ENCODE results near the gene TTYH1. TPM values are rescaled to one million over a fixed set of nuclear protein-coding genes. Genes with fewer than 3 reads are reported as not detected.

TTYH1 gene
- total RNA-seq, 4 donors from 2014 or later = 0.41 TPM; not detected in 3

DNA sequence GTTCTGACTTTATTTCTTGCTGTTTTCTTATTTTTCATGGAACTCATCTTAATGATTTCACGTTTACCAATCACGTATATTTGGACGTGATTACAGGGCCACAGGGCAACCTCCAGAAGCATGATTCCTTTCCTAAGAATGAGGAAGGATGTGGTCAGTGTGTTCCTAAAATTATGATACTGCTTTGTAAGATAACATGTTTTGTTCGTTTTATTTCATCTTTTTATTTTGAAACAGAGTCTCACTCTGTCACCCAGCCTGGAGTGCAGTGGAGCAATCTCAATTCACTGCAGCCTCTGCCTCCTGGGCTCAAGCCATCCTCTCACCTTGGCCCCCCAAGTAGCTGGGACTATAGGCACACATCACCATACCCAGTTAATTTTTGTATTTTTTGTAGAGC, 25.7 kb upstream of the TTYH1 start:
- TF ChIP-seq, protein P1, sequence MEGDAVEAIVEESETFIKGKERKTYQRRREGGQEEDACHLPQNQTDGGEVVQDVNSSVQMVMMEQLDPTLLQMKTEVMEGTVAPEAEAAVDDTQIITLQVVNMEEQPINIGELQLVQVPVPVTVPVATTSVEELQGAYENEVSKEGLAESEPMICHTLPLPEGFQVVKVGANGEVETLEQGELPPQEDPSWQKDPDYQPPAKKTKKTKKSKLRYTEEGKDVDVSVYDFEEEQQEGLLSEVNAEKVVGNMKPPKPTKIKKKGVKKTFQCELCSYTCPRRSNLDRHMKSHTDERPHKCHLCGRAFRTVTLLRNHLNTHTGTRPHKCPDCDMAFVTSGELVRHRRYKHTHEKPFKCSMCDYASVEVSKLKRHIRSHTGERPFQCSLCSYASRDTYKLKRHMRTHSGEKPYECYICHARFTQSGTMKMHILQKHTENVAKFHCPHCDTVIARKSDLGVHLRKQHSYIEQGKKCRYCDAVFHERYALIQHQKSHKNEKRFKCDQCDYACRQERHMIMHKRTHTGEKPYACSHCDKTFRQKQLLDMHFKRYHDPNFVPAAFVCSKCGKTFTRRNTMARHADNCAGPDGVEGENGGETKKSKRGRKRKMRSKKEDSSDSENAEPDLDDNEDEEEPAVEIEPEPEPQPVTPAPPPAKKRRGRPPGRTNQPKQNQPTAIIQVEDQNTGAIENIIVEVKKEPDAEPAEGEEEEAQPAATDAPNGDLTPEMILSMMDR (IDR thresholded peaks at IDR 0.05 in 4 of 5, conservative IDR thresholded peaks at IDR 0.05 in 1 of 5) = no peak
- TF ChIP-seq POLR2A (IDR thresholded peaks at IDR 0.05) = no peak
- Histone ChIP-seq H3K4me3 (no peak overlapping the region), H3K4me1 (no peaks in the 10 kb centered on the region), H3K27me3 (peaks cover 3 to 9% (median 6%) of the 10 kb centered on the region in 3 donors), H3K27ac (no peak overlapping the region), H3K36me3 (no peaks in the 10 kb centered on the region), H3K9me3 (no peaks in the 10 kb centered on the region)
- ATAC-seq = no peak
- DNase-seq = no peak
- in situ Hi-C loops (cut with MboI; ENCODE audit: low sequenced_read_pairs in 4 of 4) = no loop called here
- intact Hi-C loops (cut with DNase I; ENCODE audit: low total_unique reads) = no loop called here

DNA sequence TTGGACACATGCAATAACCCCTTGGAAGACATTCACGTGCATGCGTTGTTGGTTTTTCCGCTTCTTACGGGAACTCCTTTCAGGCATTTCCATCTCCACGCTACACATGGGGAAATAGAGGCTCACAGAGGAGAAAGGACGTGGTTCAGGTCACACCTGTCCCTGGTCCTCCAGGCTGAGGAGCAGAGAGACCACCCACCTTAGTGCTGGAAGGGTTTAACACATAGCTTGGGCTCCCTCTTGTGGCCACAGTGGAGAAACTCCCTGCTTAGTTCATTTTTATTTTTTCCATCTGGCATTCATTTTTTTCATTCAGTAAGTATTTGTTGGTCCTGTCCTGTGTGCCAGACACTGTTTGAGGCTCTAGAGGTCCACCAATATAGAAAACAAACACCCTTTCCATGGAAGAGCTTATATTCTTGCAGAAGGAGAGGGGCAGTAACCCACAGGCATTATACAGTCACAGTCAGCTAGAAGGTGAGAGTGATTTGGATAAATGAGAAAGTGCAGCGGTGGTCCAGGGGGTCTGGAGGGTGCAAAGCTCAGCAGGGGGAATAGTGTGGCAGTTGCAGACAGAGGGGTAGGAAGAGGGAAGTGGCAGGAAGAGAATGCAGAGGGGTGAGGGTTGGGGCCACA, 24.2 kb upstream of the TTYH1 start:
- ATAC-seq = no peak
- no peak overlapping the region for H3K4me3 ChIP-seq
- H3K27ac ChIP-seq = no peak overlapping the region
- peaks cover 5 to 9% (median 6%) of the 10 kb centered on the region in 3 donors for H3K27me3 ChIP-seq
- no peaks in the 10 kb centered on the region for H3K36me3 ChIP-seq
- intact Hi-C loops (cut with DNase I; ENCODE audit: low total_unique reads) = loop anchor here (2.0 to 5.0 kb wide), 2 partner anchors 66 to 224 kb away; no protein-coding TSS in a partner anchor
- DNase-seq = no peak
- in situ Hi-C loops (cut with MboI; ENCODE audit: low sequenced_read_pairs in 4 of 4) = no loop called here
- TF ChIP-seq, protein P1 (IDR thresholded peaks at IDR 0.05 in 4 of 5, conservative IDR thresholded peaks at IDR 0.05 in 1 of 5) = peak in 3 of 5 experiments; percentile 47 to 55 (median 51)
- TF ChIP-seq POLR2A (IDR thresholded peaks at IDR 0.05) = no peak
- H3K9me3 ChIP-seq = no peaks in the 10 kb centered on the region
- no peaks in the 10 kb centered on the region for H3K4me1 ChIP-seq

DNA sequence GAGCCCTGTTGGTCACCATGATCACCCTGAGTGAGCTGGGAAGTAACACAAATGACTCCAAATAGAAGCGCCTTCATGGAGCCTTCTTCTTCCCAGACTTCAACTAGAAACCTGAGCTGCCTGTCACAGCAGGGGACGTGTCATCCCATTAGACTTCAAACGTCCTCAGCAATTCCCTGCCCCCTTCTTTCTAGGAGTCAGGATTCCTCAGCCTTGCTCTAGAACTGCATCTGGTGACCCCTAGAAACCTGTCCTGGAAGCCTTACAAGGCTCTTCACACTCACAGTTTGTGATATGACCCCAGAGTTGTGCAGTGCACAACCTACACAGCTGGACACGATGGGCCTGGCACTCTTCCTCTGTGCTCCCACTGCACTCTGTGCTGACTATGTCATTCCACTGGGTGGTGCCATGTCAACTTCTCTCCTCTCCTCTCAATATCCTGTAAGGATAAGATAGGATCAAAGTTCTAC, 23.6 kb upstream of the TTYH1 start:
- in situ Hi-C loops (cut with MboI; ENCODE audit: low sequenced_read_pairs in 4 of 4) (no loop called here), intact Hi-C loops (cut with DNase I; ENCODE audit: low total_unique reads) (loop anchor here (2.0 to 5.0 kb wide), 2 partner anchors 67 to 224 kb away; no protein-coding TSS in a partner anchor)
- Histone ChIP-seq H3K27ac (no peak overlapping the region), H3K36me3 (no peaks in the 10 kb centered on the region), H3K9me3 (no peaks in the 10 kb centered on the region), H3K27me3 (peaks cover 5 to 9% (median 6%) of the 10 kb centered on the region in 3 donors), H3K4me1 (no peaks in the 10 kb centered on the region), H3K4me3 (no peak overlapping the region)
- no peak for DNase-seq
- no peak for ATAC-seq
- TF ChIP-seq POLR2A (IDR thresholded peaks at IDR 0.05) = no peak
- TF ChIP-seq, protein P1 (IDR thresholded peaks at IDR 0.05 in 4 of 5, conservative IDR thresholded peaks at IDR 0.05 in 1 of 5) = no peak

DNA sequence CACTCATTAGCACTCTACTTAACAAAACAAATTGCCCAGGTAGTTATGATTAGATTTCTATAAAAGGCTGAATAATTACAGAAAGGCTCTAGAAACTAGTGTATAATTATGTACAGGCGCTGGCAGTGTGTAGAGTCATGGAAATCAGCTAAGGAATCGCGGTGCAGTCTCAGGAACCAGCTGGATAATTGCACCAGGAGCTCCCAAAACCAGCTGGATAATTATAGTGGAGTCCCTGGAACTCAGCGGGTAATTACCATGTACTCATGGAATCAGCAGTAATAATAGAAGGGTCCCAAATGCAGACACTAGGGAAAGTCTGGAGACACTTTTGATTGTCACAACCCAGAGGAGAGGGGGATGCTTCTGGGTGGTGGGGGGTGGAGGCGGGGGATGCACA, 23.2 kb upstream of the TTYH1 start:
- no peak overlapping the region for H3K4me3 ChIP-seq
- no peaks in the 10 kb centered on the region for H3K4me1 ChIP-seq
- in situ Hi-C loops (cut with MboI; ENCODE audit: low sequenced_read_pairs in 4 of 4) = no loop called here
- H3K9me3 ChIP-seq = no peaks in the 10 kb centered on the region
- intact Hi-C loops (cut with DNase I; ENCODE audit: low total_unique reads) = loop anchor here (5.0 kb wide), 1 partner anchor 225 kb away; no protein-coding TSS in a partner anchor
- H3K36me3 ChIP-seq = no peaks in the 10 kb centered on the region
- H3K27ac ChIP-seq = no peak overlapping the region
- peaks cover 5 to 9% (median 6%) of the 10 kb centered on the region in 3 donors for H3K27me3 ChIP-seq
- ATAC-seq = no peak
- DNase-seq = no peak
- TF ChIP-seq, protein P1 (IDR thresholded peaks at IDR 0.05 in 4 of 5, conservative IDR thresholded peaks at IDR 0.05 in 1 of 5) = no peak
- no peak for TF ChIP-seq POLR2A (IDR thresholded peaks at IDR 0.05)
